Pancreas (tissue), 10 donors: ENCODE results near the gene ZBTB7C. TPM values are rescaled to one million over a fixed set of nuclear protein-coding genes. Genes with fewer than 3 reads are reported as not detected.
A peak's percentile ranks its signal among the peaks of the same experiment; 100 is the strongest.

Experiments
- ATAC-seq, 4 donors: fragments of 200-7000 bp; cut with Tn5 transposase; one replicate each; pipeline versions ENCODE4 v1.8.0 to v1.9.1; 2020; ENCODE audit warnings: mild to moderate bottlenecking in 4 of 4, moderate library complexity in 4 of 4
- DNase-seq, 6 donors: peaks; one replicate each; pipeline ENCODE4 v3.0.0-alpha.2; 2020
- FAIRE-seq: peaks from 2 replicates; lab custom pipeline; 2012; peaks lifted over from hg19 to GRCh38; lab: Jason Lieb, UNC
- H3K27ac ChIP-seq, 4 donors: fragments of 200-600 bp; sonication (generic); 1 replicate in 3 of 4; 2 replicates in 1 of 4; pipeline versions ENCODE4 v1.5.0 to v1.8.0; 2020
- H3K27me3 ChIP-seq, 4 donors: fragments of 200-600 bp; one replicate each; pipeline ENCODE4 v1.8.0; 2021
- H3K36me3 ChIP-seq, 3 donors: fragments of 200-600 bp; sonication (generic) in 1 of 3; one replicate each; pipeline versions ENCODE4 v1.5.0 to v1.8.0; 2020 to 2021
- H3K4me1 ChIP-seq, 3 donors: fragments of 200-600 bp; one replicate each; pipeline ENCODE4 v1.8.0; 2021
- H3K4me3 ChIP-seq, 4 donors: fragments of 200-600 bp; sonication (generic) in 2 of 4; one replicate each; pipeline versions ENCODE4 v1.5.0 to v1.8.0; 2020 to 2021
- H3K9me3 ChIP-seq, 4 donors: fragments of 200-600 bp; one replicate each; pipeline ENCODE4 v1.8.0; 2021
- WGBS, 2 donors: extraction: QIAGEN DNeasy Blood & Tissue Kit; methylation state at CpG; one replicate each; pipeline ENCODE4 v1.1.7; 2013; 5-methylcytosine and 5-hydroxymethylcytosine counted together
- intact Hi-C, 3 donors: fragments of 100-400 bp; cut with DNase I; formaldehyde crosslinking; loops; one replicate each; pipeline versions ENCODE4 v1.11.1 to v1.14.2; 2022
- polyA plus RNA-seq, 2 donors: library from polyadenylated mRNA; stranded (reverse); fragments of 200-250 nt; gene quantifications; one replicate each; pipeline ENCODE4 v1.2.3, GENCODE V29; 2013
- total RNA-seq, 6 donors: library from RNA; stranded (reverse); fragmentation: NEBNext Ultra II Directional in 4 of 6; extraction: Animal tissue kit (Norgen Biotek cat#: 25700) in 4 of 6; gene quantifications; one replicate each; pipeline versions ENCODE4 v1.2.1 to v1.2.4, GENCODE V29; 2021 to 2023
- TF ChIP-seq, protein P1 (sequence below), 4 donors: fragments of 200-600 bp; sonication (generic) in 3 of 4; IDR thresholded peaks; one replicate each; pipeline versions ENCODE4 v1.5.0 to v1.8.0; 2021; ENCODE audit warnings: antibody characterized with exemption in 4 of 4
- donor health status: healthy with polysubstance abuse.
- donor health status: DM: no; HTN: no; CAD: no; lungs with moderate emphysema.
- donor health status: DM: no; HTN: no; CAD: no.
- donor health status: control.
- donor health status: control.
- donor health status: Bipolar disorder and iron deficiency.
- donor health status: DM: yes; HTN: yes; CAD: no.
- donor health status: DM: no; HTN: no; CAD: no.
- donor health status: DM: no; HTN: no; CAD: no.
- donor health status: DM: yes; HTN: yes; CAD: no.

Gene ZBTB7C
- total and polyA plus RNA-seq, 8 donors: 0.35 to 1.7 (median 0.91) TPM

- FAIRE-seq (no peak), ATAC-seq (no peak), DNase-seq (no peak)
- Histone ChIP-seq H3K27ac (no peak overlapping the region), H3K4me3 (no peak overlapping the region), H3K27me3 (no peaks in the 10 kb centered on the region), H3K9me3 (no peaks in the 10 kb centered on the region), H3K36me3 (no peaks in the 10 kb centered on the region), H3K4me1 (no peaks in the 10 kb centered on the region)
- TF ChIP-seq, protein P1, sequence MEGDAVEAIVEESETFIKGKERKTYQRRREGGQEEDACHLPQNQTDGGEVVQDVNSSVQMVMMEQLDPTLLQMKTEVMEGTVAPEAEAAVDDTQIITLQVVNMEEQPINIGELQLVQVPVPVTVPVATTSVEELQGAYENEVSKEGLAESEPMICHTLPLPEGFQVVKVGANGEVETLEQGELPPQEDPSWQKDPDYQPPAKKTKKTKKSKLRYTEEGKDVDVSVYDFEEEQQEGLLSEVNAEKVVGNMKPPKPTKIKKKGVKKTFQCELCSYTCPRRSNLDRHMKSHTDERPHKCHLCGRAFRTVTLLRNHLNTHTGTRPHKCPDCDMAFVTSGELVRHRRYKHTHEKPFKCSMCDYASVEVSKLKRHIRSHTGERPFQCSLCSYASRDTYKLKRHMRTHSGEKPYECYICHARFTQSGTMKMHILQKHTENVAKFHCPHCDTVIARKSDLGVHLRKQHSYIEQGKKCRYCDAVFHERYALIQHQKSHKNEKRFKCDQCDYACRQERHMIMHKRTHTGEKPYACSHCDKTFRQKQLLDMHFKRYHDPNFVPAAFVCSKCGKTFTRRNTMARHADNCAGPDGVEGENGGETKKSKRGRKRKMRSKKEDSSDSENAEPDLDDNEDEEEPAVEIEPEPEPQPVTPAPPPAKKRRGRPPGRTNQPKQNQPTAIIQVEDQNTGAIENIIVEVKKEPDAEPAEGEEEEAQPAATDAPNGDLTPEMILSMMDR (IDR thresholded peaks at IDR 0.05): no peak
- intact Hi-C loops: no loop called here
- 96% methylated on average over 2 of the region's 2 CpGs for WGBS, 2 donors
Observed at GRCh38 chr18:48219810-48220499, 189.2 kb downstream of the ZBTB7C start.

DNA sequence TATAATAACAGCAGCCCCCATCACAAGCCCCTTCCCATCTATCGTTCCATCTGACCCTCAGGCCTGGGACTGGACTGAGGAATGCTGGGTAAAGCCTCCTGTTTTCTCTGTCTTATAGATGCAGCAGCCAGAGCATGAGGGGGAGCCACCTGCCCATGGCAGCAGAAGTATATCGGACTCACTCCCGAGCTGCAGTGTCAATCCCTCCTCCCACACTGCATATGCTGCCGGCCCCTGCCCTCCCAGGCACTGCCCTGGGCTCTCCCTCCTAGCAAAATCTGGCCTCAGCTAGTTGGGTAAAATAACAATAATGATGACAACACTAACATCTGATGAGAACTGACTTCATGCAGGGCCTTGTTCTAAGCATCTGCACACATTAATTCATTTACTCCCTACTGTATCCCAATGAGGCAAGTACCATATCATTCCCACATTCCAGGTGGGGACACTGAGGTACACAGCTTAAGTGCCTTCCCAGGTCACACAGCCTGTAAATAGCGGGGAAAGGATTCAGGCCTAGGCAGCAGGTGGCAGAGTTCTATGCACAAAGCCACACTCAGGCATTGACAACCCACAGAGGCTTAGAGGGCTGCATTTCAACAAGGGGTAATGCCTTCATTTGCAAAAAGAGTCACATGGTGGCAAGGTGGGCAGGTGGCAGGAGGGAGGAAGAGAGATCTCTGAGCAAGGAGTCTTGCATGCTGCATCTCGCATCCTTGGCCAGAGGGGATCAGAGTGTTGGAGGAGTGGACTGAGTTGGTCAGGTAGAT lies 190.0 kb downstream of the ZBTB7C start:
- 85 to 96% methylated on average over 6 of the region's 6 CpGs for WGBS, 2 donors
- intact Hi-C loops: no loop called here
- Histone ChIP-seq H3K36me3 (no peaks in the 10 kb centered on the region), H3K4me3 (no peak overlapping the region), H3K27me3 (no peaks in the 10 kb centered on the region), H3K9me3 (no peaks in the 10 kb centered on the region), H3K27ac (no peak overlapping the region), H3K4me1 (no peaks in the 10 kb centered on the region)
- TF ChIP-seq, protein P1 (IDR thresholded peaks at IDR 0.05): no peak
- FAIRE-seq (no peak), ATAC-seq (no peak), DNase-seq (no peak)

- Histone ChIP-seq H3K4me1 (no peaks in the 10 kb centered on the region), H3K27ac (no peak overlapping the region), H3K4me3 (no peak overlapping the region), H3K36me3 (no peaks in the 10 kb centered on the region), H3K9me3 (no peaks in the 10 kb centered on the region), H3K27me3 (no peaks in the 10 kb centered on the region)
- no peak for ATAC-seq
- intact Hi-C loops: no loop called here
- 92 to 95% methylated on average over 7 of the region's 7 CpGs for WGBS, 2 donors
- no peak for DNase-seq
- no peak for FAIRE-seq
- TF ChIP-seq, protein P1 (IDR thresholded peaks at IDR 0.05): no peak
Observed at GRCh38 chr18:48218285-48219022, 190.7 kb downstream of the ZBTB7C start.

DNA sequence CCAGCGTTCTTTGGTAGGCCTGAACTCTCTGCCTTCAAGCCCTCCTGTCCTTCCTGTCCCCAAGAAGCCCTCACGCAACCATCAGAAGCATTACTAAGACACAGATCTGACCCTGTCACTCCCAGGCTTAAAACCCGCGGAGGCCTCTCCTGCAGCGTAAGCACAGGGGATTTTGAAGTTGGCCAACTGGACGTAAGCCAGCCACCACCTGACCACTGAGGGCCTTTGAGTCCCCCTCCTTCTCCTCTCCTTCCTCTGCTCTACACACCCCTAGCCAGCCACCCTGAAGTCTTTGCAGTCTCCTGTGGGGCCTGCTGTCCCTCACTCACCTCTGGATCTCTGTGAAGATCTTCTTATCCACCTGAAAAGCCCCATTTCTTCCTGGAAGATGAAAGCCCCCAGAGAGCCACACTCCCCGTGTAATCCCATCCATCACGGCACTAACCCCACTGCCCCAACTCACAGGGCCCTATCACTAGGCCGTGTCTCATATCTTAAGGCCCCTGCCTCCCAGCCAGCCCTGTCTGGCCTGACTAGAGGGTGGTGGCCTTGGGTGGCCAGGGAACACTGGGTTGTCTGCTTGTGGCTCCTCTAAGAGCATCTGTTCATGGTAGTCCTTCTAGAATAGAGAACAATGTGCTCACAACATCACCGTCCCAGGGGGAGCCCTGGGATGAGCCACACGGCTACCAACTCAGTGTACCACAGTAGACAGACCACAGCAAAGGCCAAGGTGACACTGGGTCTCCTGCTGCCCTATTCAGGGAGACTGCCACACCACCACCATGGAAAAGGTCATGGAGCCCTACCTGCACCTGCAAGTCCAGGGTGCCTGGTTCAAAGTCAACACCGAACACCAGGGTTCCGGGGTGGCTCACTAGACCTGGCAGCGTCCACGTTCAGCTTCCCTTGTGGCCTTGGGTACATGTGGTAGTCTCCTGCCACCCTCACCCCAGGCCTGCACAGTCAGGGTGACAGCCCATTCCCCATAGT lies 191.6 kb downstream of the ZBTB7C start:
- TF ChIP-seq, protein P1 (IDR thresholded peaks at IDR 0.05): no peak
- no peaks in the 10 kb centered on the region for H3K27me3 ChIP-seq
- H3K9me3 ChIP-seq: no peaks in the 10 kb centered on the region
- no peaks in the 10 kb centered on the region for H3K4me1 ChIP-seq
- ATAC-seq: peak in 1 of 4 donors; percentile 21
- no peaks in the 10 kb centered on the region for H3K36me3 ChIP-seq
- no peak for FAIRE-seq
- intact Hi-C loops: no loop called here
- 82 to 88% methylated on average over 15 of the region's 15 CpGs for WGBS, 2 donors
- DNase-seq: no peak
- H3K4me3 ChIP-seq: no peak overlapping the region
- H3K27ac ChIP-seq: no peak overlapping the region
